ENCODE measurements around the gene ITSN1. TPM values are rescaled to one million over a fixed set of nuclear protein-coding genes. Genes with fewer than 3 reads are reported as not detected.

The ITSN1 gene
- total RNA-seq, 1 donor from 2014 or later, result 68.2 TPM

- TF ChIP-seq, protein P1, sequence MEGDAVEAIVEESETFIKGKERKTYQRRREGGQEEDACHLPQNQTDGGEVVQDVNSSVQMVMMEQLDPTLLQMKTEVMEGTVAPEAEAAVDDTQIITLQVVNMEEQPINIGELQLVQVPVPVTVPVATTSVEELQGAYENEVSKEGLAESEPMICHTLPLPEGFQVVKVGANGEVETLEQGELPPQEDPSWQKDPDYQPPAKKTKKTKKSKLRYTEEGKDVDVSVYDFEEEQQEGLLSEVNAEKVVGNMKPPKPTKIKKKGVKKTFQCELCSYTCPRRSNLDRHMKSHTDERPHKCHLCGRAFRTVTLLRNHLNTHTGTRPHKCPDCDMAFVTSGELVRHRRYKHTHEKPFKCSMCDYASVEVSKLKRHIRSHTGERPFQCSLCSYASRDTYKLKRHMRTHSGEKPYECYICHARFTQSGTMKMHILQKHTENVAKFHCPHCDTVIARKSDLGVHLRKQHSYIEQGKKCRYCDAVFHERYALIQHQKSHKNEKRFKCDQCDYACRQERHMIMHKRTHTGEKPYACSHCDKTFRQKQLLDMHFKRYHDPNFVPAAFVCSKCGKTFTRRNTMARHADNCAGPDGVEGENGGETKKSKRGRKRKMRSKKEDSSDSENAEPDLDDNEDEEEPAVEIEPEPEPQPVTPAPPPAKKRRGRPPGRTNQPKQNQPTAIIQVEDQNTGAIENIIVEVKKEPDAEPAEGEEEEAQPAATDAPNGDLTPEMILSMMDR (IDR thresholded peaks at IDR 0.05; ENCODE audit: unreplicated experiment), result no peak
- H3K36me3 Mint-ChIP-seq (ENCODE audit: low read depth, unreplicated experiment), result peaks cover 35% of the 10 kb centered on the region
- peaks cover 8% of the 10 kb centered on the region for H3K4me1 Mint-ChIP-seq (ENCODE audit: unreplicated experiment)
- no peaks in the 10 kb centered on the region for H3K9me3 Mint-ChIP-seq (ENCODE audit: unreplicated experiment)
- no peaks in the 10 kb centered on the region for H3K27me3 Mint-ChIP-seq (ENCODE audit: unreplicated experiment)
- DNase-seq (ENCODE audit: low spot score), result no peak
- no peak overlapping the region for H3K27ac Mint-ChIP-seq (ENCODE audit: unreplicated experiment)
- peak overlapping the region; percentile 43 for H3K4me3 Mint-ChIP-seq (ENCODE audit: unreplicated experiment)
Observed at GRCh38 chr21:33839167-33839716, 196.9 kb downstream of the ITSN1 start.

DNA sequence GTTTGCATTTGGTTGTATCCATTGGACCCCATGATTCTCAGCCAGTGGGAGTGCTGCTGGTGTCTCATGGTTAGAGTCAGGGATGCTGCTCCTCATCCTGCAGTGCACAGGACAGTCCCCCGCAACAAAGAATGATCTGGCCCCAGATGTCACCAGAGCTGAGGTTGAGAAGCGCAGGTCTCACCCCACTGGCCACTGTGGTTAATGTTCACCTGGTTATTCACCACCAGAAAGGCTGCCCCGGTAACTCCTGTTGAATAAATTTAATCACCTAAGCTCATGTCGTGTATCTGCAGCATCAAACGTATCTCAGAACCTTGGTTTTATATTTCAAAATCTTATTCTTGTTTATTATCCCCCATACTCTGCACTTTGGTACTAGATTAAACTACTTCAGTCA lies 197.5 kb downstream of the ITSN1 start:
- Mint-ChIP-seq H3K9me3 (ENCODE audit: unreplicated experiment) (no peaks in the 10 kb centered on the region), H3K27ac (ENCODE audit: unreplicated experiment) (no peak overlapping the region), H3K36me3 (ENCODE audit: low read depth, unreplicated experiment) (peaks cover 30% of the 10 kb centered on the region), H3K27me3 (ENCODE audit: unreplicated experiment) (no peaks in the 10 kb centered on the region), H3K4me3 (ENCODE audit: unreplicated experiment) (peak overlapping the region; percentile 75), H3K4me1 (ENCODE audit: unreplicated experiment) (peaks cover 8% of the 10 kb centered on the region)
- TF ChIP-seq, protein P1 (IDR thresholded peaks at IDR 0.05; ENCODE audit: unreplicated experiment), result no peak
- no peak for DNase-seq (ENCODE audit: low spot score)

- no peak for DNase-seq (ENCODE audit: low spot score)
- Mint-ChIP-seq H3K9me3 (ENCODE audit: unreplicated experiment) (no peaks in the 10 kb centered on the region), H3K4me3 (ENCODE audit: unreplicated experiment) (no peak overlapping the region), H3K27me3 (ENCODE audit: unreplicated experiment) (no peaks in the 10 kb centered on the region), H3K36me3 (ENCODE audit: low read depth, unreplicated experiment) (peaks cover 30% of the 10 kb centered on the region), H3K27ac (ENCODE audit: unreplicated experiment) (no peak overlapping the region), H3K4me1 (ENCODE audit: unreplicated experiment) (peaks cover 8% of the 10 kb centered on the region)
- TF ChIP-seq, protein P1 (IDR thresholded peaks at IDR 0.05; ENCODE audit: unreplicated experiment), result no peak
Observed at GRCh38 chr21:33840771-33841170, 198.5 kb downstream of the ITSN1 start.

DNA sequence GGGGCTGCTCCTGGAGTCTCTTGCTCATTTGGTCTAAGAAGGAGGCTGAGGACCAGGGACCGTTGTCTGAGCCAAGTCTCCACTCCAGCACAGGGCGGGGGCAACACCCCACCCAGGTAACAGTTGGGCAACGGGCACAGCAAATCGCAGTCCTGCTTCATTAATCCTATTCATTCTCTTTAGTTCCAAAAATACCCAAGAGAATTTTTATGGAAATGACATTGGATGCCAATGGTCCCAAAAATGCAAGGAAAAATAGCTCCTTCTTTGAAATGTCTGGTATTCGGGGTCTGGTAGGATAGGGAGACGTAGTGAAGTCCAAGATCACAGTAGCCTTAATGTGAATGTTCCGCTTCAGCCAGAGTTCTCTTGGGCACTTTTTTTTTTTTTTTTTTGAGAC lies 199.3 kb downstream of the ITSN1 start:
- Mint-ChIP-seq H3K36me3 (ENCODE audit: low read depth, unreplicated experiment) (peaks cover 34% of the 10 kb centered on the region), H3K27ac (ENCODE audit: unreplicated experiment) (no peak overlapping the region), H3K4me3 (ENCODE audit: unreplicated experiment) (no peak overlapping the region), H3K9me3 (ENCODE audit: unreplicated experiment) (no peaks in the 10 kb centered on the region), H3K27me3 (ENCODE audit: unreplicated experiment) (no peaks in the 10 kb centered on the region), H3K4me1 (ENCODE audit: unreplicated experiment) (peaks cover 15% of the 10 kb centered on the region)
- TF ChIP-seq, protein P1 (IDR thresholded peaks at IDR 0.05; ENCODE audit: unreplicated experiment), result no peak
- DNase-seq (ENCODE audit: low spot score), result no peak

- Mint-ChIP-seq H3K9me3 (ENCODE audit: unreplicated experiment) (no peaks in the 10 kb centered on the region), H3K4me1 (ENCODE audit: unreplicated experiment) (peaks cover 17% of the 10 kb centered on the region), H3K36me3 (ENCODE audit: low read depth, unreplicated experiment) (peaks cover 26% of the 10 kb centered on the region), H3K4me3 (ENCODE audit: unreplicated experiment) (no peak overlapping the region), H3K27ac (ENCODE audit: unreplicated experiment) (no peak overlapping the region), H3K27me3 (ENCODE audit: unreplicated experiment) (no peaks in the 10 kb centered on the region)
- DNase-seq (ENCODE audit: low spot score), result no peak
- TF ChIP-seq, protein P1 (IDR thresholded peaks at IDR 0.05; ENCODE audit: unreplicated experiment), result no peak
Observed at GRCh38 chr21:33843216-33843615, 200.9 kb downstream of the ITSN1 start.
